HEK293 (cell line): Measurements from ENCODE around the gene CXCL14.

Experiments
- CTCF ChIA-PET: fragments of 350-600 bp; formaldehyde crosslinking; extraction: SDS; loops from one replicate; lab custom pipeline; 2021; ENCODE audit warnings: antibody characterized with exemption; lab: Yijun Ruan, JAX
- POLR2A ChIA-PET: fragments of 300-600 bp; formaldehyde crosslinking; extraction: SDS; loops from one replicate; lab custom pipeline; 2020; ENCODE audit warnings: antibody characterized with exemption, inconsistent platforms; lab: Yijun Ruan, JAX
- H3K27ac ChIP-seq: fragments of 200-500 bp; sonication (Bioruptor generic); 2 replicates; pipeline ENCODE4 v1.5.1; 2014; ENCODE audit warnings: low read depth, low read length, control low read depth, inconsistent platforms; ENCODE audit errors: extremely low read depth
- H3K36me3 ChIP-seq, 2 experiments: fragments of 200-500 bp in 1 of 2; sonication (Bioruptor generic) in 1 of 2; 1 replicate in 1 of 2; 2 replicates in 1 of 2; pipeline ENCODE4 v1.5.1; 2014 to 2017; ENCODE audit warnings: inconsistent platforms in 2 of 2, low read length in 2 of 2; ENCODE audit not compliant: control insufficient read depth in 2 of 2, insufficient read depth in 1 of 2
- H3K4me1 ChIP-seq: fragments of 200-500 bp; sonication (Bioruptor generic); 2 replicates; pipeline ENCODE4 v1.5.1; 2014; ENCODE audit warnings: mild to moderate bottlenecking, low read length, inconsistent platforms; ENCODE audit not compliant: control insufficient read depth, insufficient read depth
- H3K4me3 ChIP-seq: 2 replicates; pipeline ENCODE4 v1.5.1; 2011; ENCODE audit warnings: low read depth, mild to moderate bottlenecking, control low read depth, low read length, moderate library complexity
- H3K9me3 ChIP-seq: fragments of 200-500 bp; sonication (Bioruptor generic); 2 replicates; pipeline ENCODE4 v1.5.1; 2014; ENCODE audit warnings: low read depth, low read length, inconsistent platforms; ENCODE audit not compliant: control insufficient read depth, insufficient read depth
- BCL11A ChIP-seq: fragments of 450-650 bp; formaldehyde crosslinking; IDR thresholded peaks from 2 replicates; pipeline ENCODE4 v1.5.1; 2016; ENCODE audit warnings: low read depth, missing biosample characterization, missing genetic modification characterization
- EGR2 ChIP-seq: fragments of 450-650 bp; formaldehyde crosslinking; IDR thresholded peaks from 2 replicates; pipeline ENCODE4 v1.5.1; 2016; ENCODE audit warnings: low read depth, missing biosample characterization, missing genetic modification characterization
- HIC1 ChIP-seq: fragments of 450-650 bp; formaldehyde crosslinking; IDR thresholded peaks from 2 replicates; pipeline ENCODE4 v1.5.1; 2016; ENCODE audit warnings: missing biosample characterization, missing genetic modification characterization
- INSM2 ChIP-seq: fragments of 450-650 bp; formaldehyde crosslinking; IDR thresholded peaks from 2 replicates; pipeline ENCODE4 v1.5.1; 2016; ENCODE audit warnings: missing biosample characterization, missing genetic modification characterization
- KLF8 ChIP-seq: fragments of 450-650 bp; formaldehyde crosslinking; IDR thresholded peaks from 2 replicates; pipeline ENCODE4 v1.5.1; 2016; ENCODE audit warnings: missing biosample characterization, missing genetic modification characterization
- OSR2 ChIP-seq: fragments of 450-650 bp; formaldehyde crosslinking; IDR thresholded peaks from 2 replicates; pipeline ENCODE4 v1.5.1; 2016; ENCODE audit warnings: missing biosample characterization, missing genetic modification characterization
- OVOL3 ChIP-seq: fragments of 450-650 bp; formaldehyde crosslinking; IDR thresholded peaks from 2 replicates; pipeline ENCODE4 v1.5.1; 2016; ENCODE audit warnings: missing biosample characterization, missing genetic modification characterization
- PRDM2 ChIP-seq: fragments of 450-650 bp; formaldehyde crosslinking; IDR thresholded peaks from 2 replicates; pipeline ENCODE4 v1.5.1; 2016; ENCODE audit warnings: missing biosample characterization, missing genetic modification characterization, borderline replicate concordance
- SP2 ChIP-seq: fragments of 450-650 bp; formaldehyde crosslinking; IDR thresholded peaks from 2 replicates; pipeline ENCODE4 v1.5.1; 2016; ENCODE audit warnings: missing biosample characterization, missing genetic modification characterization
- TRIM28 ChIP-seq: IDR thresholded peaks from 2 replicates; pipeline ENCODE4 v1.6.1; 2011; ENCODE audit warnings: low read length, control low read depth, borderline replicate concordance
- ZBTB21 ChIP-seq: fragments of 450-650 bp; formaldehyde crosslinking; IDR thresholded peaks from 2 replicates; pipeline ENCODE4 v1.5.1; 2017; ENCODE audit warnings: missing biosample characterization, missing genetic modification characterization
- ZIC2 ChIP-seq: fragments of 450-650 bp; formaldehyde crosslinking; IDR thresholded peaks from 2 replicates; pipeline ENCODE4 v1.5.1; 2016; ENCODE audit warnings: missing biosample characterization, missing genetic modification characterization
- ZNF132 ChIP-seq: fragments of 450-650 bp; formaldehyde crosslinking; IDR thresholded peaks from 2 replicates; pipeline ENCODE4 v1.5.1; 2017; ENCODE audit warnings: missing biosample characterization, missing genetic modification characterization, borderline replicate concordance
- ZNF140 ChIP-seq: fragments of 450-650 bp; formaldehyde crosslinking; IDR thresholded peaks from 2 replicates; pipeline ENCODE4 v1.5.1; 2016; ENCODE audit warnings: missing biosample characterization, missing genetic modification characterization
- ZNF174 ChIP-seq: fragments of 450-650 bp; formaldehyde crosslinking; IDR thresholded peaks from 2 replicates; pipeline ENCODE4 v1.5.0; 2017; ENCODE audit warnings: missing biosample characterization, mild to moderate bottlenecking, missing genetic modification characterization
- ZNF2 ChIP-seq: fragments of 450-650 bp; formaldehyde crosslinking; IDR thresholded peaks from 2 replicates; pipeline ENCODE4 v1.5.1; 2016; ENCODE audit warnings: missing biosample characterization, missing genetic modification characterization
- ZNF239 ChIP-seq: fragments of 450-650 bp; formaldehyde crosslinking; IDR thresholded peaks from 2 replicates; pipeline ENCODE4 v1.5.1; 2016; ENCODE audit warnings: missing biosample characterization, missing genetic modification characterization
- ZNF266 ChIP-seq: fragments of 450-650 bp; formaldehyde crosslinking; IDR thresholded peaks from 2 replicates; pipeline ENCODE4 v1.5.1; 2016; ENCODE audit warnings: missing biosample characterization, missing genetic modification characterization, low read depth
- ZNF350 ChIP-seq: fragments of 450-650 bp; formaldehyde crosslinking; IDR thresholded peaks from 2 replicates; pipeline ENCODE4 v1.5.0; 2017; ENCODE audit warnings: missing biosample characterization, mild to moderate bottlenecking, missing genetic modification characterization
- ZNF366 ChIP-seq: fragments of 450-650 bp; formaldehyde crosslinking; conservative IDR thresholded peaks from 2 replicates; pipeline ENCODE4 v1.5.1; 2016; ENCODE audit warnings: missing biosample characterization, missing genetic modification characterization
- ZNF394 ChIP-seq: fragments of 450-650 bp; formaldehyde crosslinking; IDR thresholded peaks from 2 replicates; pipeline ENCODE4 v1.5.1; 2016; ENCODE audit warnings: missing biosample characterization, missing genetic modification characterization, mild to moderate bottlenecking, moderate library complexity, borderline replicate concordance
- ZNF423 ChIP-seq: fragments of 450-650 bp; formaldehyde crosslinking; IDR thresholded peaks from 2 replicates; pipeline ENCODE4 v1.5.1; 2016; ENCODE audit warnings: missing biosample characterization, missing genetic modification characterization
- ZNF426 ChIP-seq: fragments of 450-650 bp; formaldehyde crosslinking; IDR thresholded peaks from 2 replicates; pipeline ENCODE4 v1.5.1; 2017; ENCODE audit warnings: missing biosample characterization, missing genetic modification characterization, mild to moderate bottlenecking, inconsistent platforms, moderate library complexity
- ZNF449 ChIP-seq: fragments of 450-650 bp; formaldehyde crosslinking; IDR thresholded peaks from 2 replicates; pipeline ENCODE4 v1.5.1; 2017; ENCODE audit warnings: missing biosample characterization, mild to moderate bottlenecking, missing genetic modification characterization, moderate library complexity
- ZNF473 ChIP-seq: fragments of 450-650 bp; formaldehyde crosslinking; IDR thresholded peaks from 2 replicates; pipeline ENCODE4 v1.5.1; 2017; ENCODE audit warnings: missing biosample characterization, missing genetic modification characterization
- ZNF510 ChIP-seq: fragments of 450-650 bp; formaldehyde crosslinking; IDR thresholded peaks from 2 replicates; pipeline ENCODE4 v1.5.1; 2018; ENCODE audit warnings: mild to moderate bottlenecking, missing genetic modification characterization, missing biosample characterization; ENCODE audit not compliant: insufficient replicate concordance
- ZNF747 ChIP-seq: fragments of 450-650 bp; formaldehyde crosslinking; IDR thresholded peaks from 2 replicates; pipeline ENCODE4 v1.5.1; 2016; ENCODE audit warnings: missing biosample characterization, missing genetic modification characterization

Gene CXCL14

GRCh38 chr5:135615581-135616260, 36.9 kb upstream of the CXCL14 start:
- POLR2A ChIA-PET, result no interaction called here
- H3K27ac ChIP-seq, result no peak overlapping the region
- CTCF ChIA-PET, result no interaction called here

GRCh38 chr5:135615171-135615570, 36.4 kb upstream of the CXCL14 start:
- H3K4me1 ChIP-seq, result no peaks in the 10 kb centered on the region
- no peaks in the 10 kb centered on the region for H3K36me3 ChIP-seq
- H3K4me3 ChIP-seq, result no peak overlapping the region
- no peak overlapping the region for H3K27ac ChIP-seq
- CTCF ChIA-PET, result no interaction called here
- H3K9me3 ChIP-seq, result no peaks in the 10 kb centered on the region
- no peak for TF ChIP-seq ZNF132 (tag by site-specific recombination)
- TF ChIP-seq TRIM28, result no peak
- TF ChIP-seq ZNF366 (tag by site-specific recombination), result no peak
- no peak for TF ChIP-seq ZNF423 (tag by site-specific recombination)
- no peak for TF ChIP-seq ZNF394 (tag by site-specific recombination)
- no peak for TF ChIP-seq HIC1 (tag by site-specific recombination)
- TF ChIP-seq OVOL3, result no peak
- TF ChIP-seq ZNF266 (tag by site-specific recombination), result no peak
- no peak for TF ChIP-seq OSR2 (tag by site-specific recombination)
- TF ChIP-seq ZNF747 (tag by site-specific recombination), result no peak
- no peak for TF ChIP-seq ZNF449 (tag by site-specific recombination)
- no peak for TF ChIP-seq KLF8
- TF ChIP-seq PRDM2, result no peak
- TF ChIP-seq ZNF239 (tag by site-specific recombination), result no peak
- POLR2A ChIA-PET, result no interaction called here

More at GRCh38 chr5:135615581-135616260, 36.9 kb upstream of the CXCL14 start:
- no peaks in the 10 kb centered on the region for H3K4me1 ChIP-seq
- no peaks in the 10 kb centered on the region for H3K9me3 ChIP-seq
- no peaks in the 10 kb centered on the region for H3K36me3 ChIP-seq
- no peak overlapping the region for H3K4me3 ChIP-seq
- TF ChIP-seq EGR2 (tag by site-specific recombination) (no peak), ZNF426 (tag by site-specific recombination) (no peak), SP2 (no peak), ZNF510 (tag by site-specific recombination) (no peak), BCL11A (tag by site-specific recombination) (no peak), ZBTB21 (tag by site-specific recombination) (no peak), ZIC2 (tag by site-specific recombination) (no peak), ZNF350 (no peak), ZNF140 (tag by site-specific recombination) (no peak), ZNF2 (tag by site-specific recombination) (no peak), ZNF473 (tag by site-specific recombination) (no peak), INSM2 (tag by site-specific recombination) (no peak), ZNF174 (no peak)
